ENCODE data around the gene C16orf74. TPM values are rescaled to one million over a fixed set of nuclear protein-coding genes. Genes with fewer than 3 reads are reported as not detected.

The C16orf74 gene
- total and polyA plus RNA-seq, 2 of the 8 experiments (the other 6 are each of a cell fraction or from before 2014, with no cell fraction given): 7.3 to 9.3 TPM

GRCh38 chr16:85738923-85739715, 11.8 kb downstream of the C16orf74 start:
- CTCF ChIA-PET (ENCODE audit: partially characterized antibody): interaction anchor here (0.7 to 2.6 kb wide), 7 partner anchors 9 to 354 kb away, joined by 3 to 9 read pairs (median 3); no protein-coding TSS in a partner anchor

More at GRCh38 chr16:85738923-85739715, 11.8 kb downstream of the C16orf74 start:
- Histone ChIP-seq H3K9ac (replicated peaks in 1 of 4; ENCODE audit: extremely low read depth in 1 of 4, low read depth in 3 of 4, low read length in 3 of 4) (no peak overlapping the region), H3K27ac (ENCODE audit: low read depth, low read length) (no peak overlapping the region), H4K8ac (ENCODE audit: extremely low read depth, insufficient read depth, low read length) (no peak overlapping the region), H3K4me3 (ENCODE audit: extremely low read depth in 1 of 4, insufficient read depth in 2 of 4, low read depth in 3 of 4, low read length in 4 of 4) (no peak overlapping the region), H2BK15ac (ENCODE audit: low read length) (no peak overlapping the region), H4K91ac (replicated peaks; ENCODE audit: insufficient read length, low read length) (no peak overlapping the region), H3K56ac (replicated peaks; ENCODE audit: insufficient read length, low read depth, low read length) (no peak overlapping the region), H3K4me2 (ENCODE audit: insufficient read depth in 1 of 2, low read depth in 2 of 2, low read length in 2 of 2) (no peak overlapping the region), H2BK5ac (ENCODE audit: low read depth, low read length) (no peak overlapping the region), H3K9me3 (ENCODE audit: insufficient read depth in 2 of 2, low read depth in 1 of 2, low read length in 1 of 2) (no peaks in the 10 kb centered on the region), H2AFZ (ENCODE audit: low read length) (no peak overlapping the region), H4K20me1 (replicated peaks in 1 of 2; ENCODE audit: control insufficient read depth in 1 of 2, insufficient read depth in 2 of 2, low read length in 2 of 2) (no peaks in the 10 kb centered on the region), H2AK5ac (ENCODE audit: low read depth, low read length) (no peak overlapping the region), H2BK120ac (replicated peaks; ENCODE audit: low read depth, low read length) (no peak overlapping the region), H3K4me1 (replicated peaks in 1 of 4; ENCODE audit: control insufficient read depth in 3 of 4, insufficient read depth in 4 of 4, low read length in 3 of 4) (peaks cover 2 to 8% (median 6%) of the 10 kb centered on the region in 4 experiments), H3K23ac (ENCODE audit: insufficient read length) (no peak overlapping the region), H2BK20ac (ENCODE audit: low read length) (no peak overlapping the region; the same call in 1 of the 2 replicates), H3K36me3 (ENCODE audit: control insufficient read depth in 2 of 4, insufficient read depth in 4 of 4, low read length in 3 of 4) (no peaks in the 10 kb centered on the region), H3K27me3 (replicated peaks in 1 of 4; ENCODE audit: control insufficient read depth in 3 of 4, extremely low read depth in 1 of 4, insufficient read depth in 3 of 4, low read length in 3 of 4) (no peaks in the 10 kb centered on the region; a peak in 1 of 7 replicates), H3K4ac (replicated peaks; ENCODE audit: insufficient read length, low read depth, low read length) (no peak overlapping the region), H3K23me2 (ENCODE audit: low read depth, low read length) (no peaks in the 10 kb centered on the region), H3K79me1 (ENCODE audit: low read depth, low read length) (no peaks in the 10 kb centered on the region; the same call in 1 of the 2 replicates), H2BK12ac (ENCODE audit: low read depth, low read length) (no peak overlapping the region), H3K18ac (ENCODE audit: extremely low read depth, low read length) (no peak overlapping the region; the same call in 1 of the 2 replicates), H4K5ac (ENCODE audit: insufficient read length, low read depth, low read length) (no peak overlapping the region), H3K79me2 (ENCODE audit: control insufficient read depth in 1 of 2, insufficient read depth in 2 of 2, low read length in 2 of 2) (no peaks in the 10 kb centered on the region), H3K14ac (ENCODE audit: insufficient read length) (no peak overlapping the region)
- no peak for FAIRE-seq
- WGBS, 2 experiments (ENCODE audit: extremely low coverage in 1 of 2, insufficient coverage in 1 of 2, insufficient read length in 1 of 2, insufficient replicate concordance in 2 of 2, low coverage in 1 of 2, low lambda C conversion rate in 2 of 2, missing lambda C conversion rate in 1 of 2): 79% methylated on average over 12 of the region's 13 CpGs; no CpG with 5 or more reads in 1 of the 2 experiments
- no peak for DNase-seq (ENCODE audit: low read depth in 1 of 2, low spot score in 2 of 2)
- POLR2A ChIA-PET (ENCODE audit: partially characterized antibody): interaction anchor here (1.2 kb wide), 1 partner anchor 27 kb away, joined by 3 read pairs; no protein-coding TSS in a partner anchor
- TF ChIP-seq ASH2L (IDR thresholded peaks at IDR 0.05; ENCODE audit: low read length): no peak
